HCT116 (cell line): ENCODE results near the gene PHF5A. TPM values are rescaled to one million over a fixed set of nuclear protein-coding genes. Genes with fewer than 3 reads are reported as not detected.

Experiments
- ATAC-seq: fragments of 200-7000 bp; cut with Tn5 transposase; 2 replicates; pipeline ENCODE4 v1.9.1; 2020; ENCODE audit warnings: mild to moderate bottlenecking, moderate library complexity
- BruUV-seq: library from RNA; stranded (reverse); fragments of 400-500 nt; replicated peaks from 2 replicates; lab custom pipeline; 2021; lab: Mats Ljungman, UMichigan
- CTCF ChIA-PET: fragments of 300-600 bp; sonication (Branson Sonifier 250); formaldehyde crosslinking; loops from one replicate; lab custom pipeline; 2021; ENCODE audit warnings: antibody characterized with exemption; lab: Charles Lee
- POLR2A ChIA-PET: fragments of 300-600, 350-600 bp; sonication (Branson Sonifier 250); formaldehyde crosslinking; loops from one replicate; lab custom pipeline; 2021; ENCODE audit warnings: antibody characterized with exemption; lab: Charles Lee
- RAD21 ChIA-PET, 2 experiments: fragments of 300-600 bp; sonication (Branson Sonifier 250); formaldehyde crosslinking; loops; one replicate each; lab custom pipeline; 2023; ENCODE audit warnings: low total read pairs in 2 of 2; ENCODE audit not compliant: uncharacterized antibody in 2 of 2, unreplicated experiment in 2 of 2, low non-redundant PET in 1 of 2; lab: Charles Lee
- DNase-seq: peaks from one replicate; pipeline ENCODE4 v3.0.0-alpha.2; 2010; ENCODE audit warnings: low read depth, low spot score
- H2AFZ ChIP-seq: fragments of 200-600 bp; shearing (Covaris generic), sonication (generic); 2 replicates; pipeline ENCODE4 v1.6.1; 2017; ENCODE audit warnings: low read depth, mixed run types, mixed read lengths, antibody characterized with exemption, low read length; ENCODE audit not compliant: poor library complexity, severe bottlenecking
- H3K27ac ChIP-seq: 2 replicates; pipeline ENCODE4 v1.5.1; 2012; ENCODE audit warnings: low read depth, low read length
- H3K27me3 ChIP-seq: fragments of 200-600 bp; sonication (generic); 2 replicates; pipeline ENCODE4 v1.6.1; 2016; ENCODE audit warnings: mixed run types, low read length, mixed read lengths; ENCODE audit not compliant: insufficient read depth
- H3K36me3 ChIP-seq, 2 experiments: fragments of 200-500 bp in 1 of 2; fragments of 200-600 bp in 1 of 2; sonication (Bioruptor generic) in 1 of 2; sonication (generic) in 1 of 2; 2 replicates each; pipeline versions ENCODE4 v1.5.1 to v1.6.1; 2014 to 2016; ENCODE audit warnings: low read length in 2 of 2, inconsistent platforms in 1 of 2, mixed read lengths in 1 of 2, mixed run types in 1 of 2; ENCODE audit not compliant: insufficient read depth in 2 of 2, control insufficient read depth in 1 of 2
- H3K4me1 ChIP-seq, 2 experiments: fragments of 200-600 bp in 1 of 2; sonication (generic) in 1 of 2; 2 replicates each; pipeline versions ENCODE4 v1.5.1 to v1.6.1; 2012 to 2017; ENCODE audit warnings: low read length in 2 of 2, inconsistent platforms in 1 of 2, mild to moderate bottlenecking in 1 of 2, mixed read lengths in 1 of 2, mixed run types in 1 of 2, moderate library complexity in 1 of 2; ENCODE audit not compliant: insufficient read depth in 2 of 2, control insufficient read depth in 1 of 2
- H3K4me2 ChIP-seq: fragments of 200-600 bp; sonication (generic); 2 replicates; pipeline ENCODE4 v1.6.1; 2017; ENCODE audit warnings: mixed run types, low read length, mixed read lengths
- H3K4me3 ChIP-seq, 2 experiments: fragments of 200-600 bp in 1 of 2; sonication (generic) in 1 of 2; replicated peaks in 1 of 2; 2 replicates each; pipeline ENCODE4 v1.5.1; 2011 to 2016; ENCODE audit warnings: low read length in 2 of 2, control low read depth in 1 of 2, low read depth in 1 of 2, mild to moderate bottlenecking in 1 of 2, mixed read lengths in 1 of 2, mixed run types in 1 of 2
- H3K79me2 ChIP-seq: fragments of 200-600 bp; sonication (generic); 2 replicates; pipeline ENCODE4 v1.6.1; 2017; ENCODE audit warnings: mild to moderate bottlenecking, mixed run types, low read length, moderate library complexity, mixed read lengths; ENCODE audit not compliant: insufficient read depth
- H3K9ac ChIP-seq: fragments of 200-600 bp; sonication (generic); 2 replicates; pipeline ENCODE4 v1.6.1; 2016; ENCODE audit warnings: low read length, mixed read lengths
- H3K9me2 ChIP-seq: fragments of 200-600 bp; sonication (generic), shearing (Covaris generic); 2 replicates; pipeline ENCODE4 v1.6.1; 2017; ENCODE audit warnings: mixed run types, mild to moderate bottlenecking, moderate library complexity; ENCODE audit not compliant: insufficient read depth
- H3K9me3 ChIP-seq, 2 experiments: fragments of 200-500 bp in 1 of 2; fragments of 200-600 bp in 1 of 2; sonication (Bioruptor generic) in 1 of 2; sonication (generic) in 1 of 2; 2 replicates each; pipeline ENCODE4 v1.6.1; 2014 to 2017; ENCODE audit warnings: low read length in 2 of 2, mixed read lengths in 2 of 2, inconsistent platforms in 1 of 2, low read depth in 1 of 2, mild to moderate bottlenecking in 1 of 2, mixed run types in 1 of 2, moderate library complexity in 1 of 2; ENCODE audit not compliant: control insufficient read depth in 1 of 2, insufficient read depth in 1 of 2
- H4K20me1 ChIP-seq: fragments of 200-600 bp; sonication (generic), shearing (Covaris generic); 2 replicates; pipeline ENCODE4 v1.6.1; 2017; ENCODE audit warnings: mixed run types, mild to moderate bottlenecking, moderate library complexity; ENCODE audit not compliant: insufficient read depth
- CBX3 ChIP-seq: IDR thresholded peaks from 2 replicates; pipeline ENCODE4 v1.6.1; 2012; ENCODE audit warnings: low read depth
- CEBPB ChIP-seq: IDR thresholded peaks from 2 replicates; pipeline ENCODE4 v1.6.1; 2012; ENCODE audit warnings: low read depth
- EGR1 ChIP-seq: IDR thresholded peaks from 2 replicates; pipeline ENCODE4 v1.6.1; 2012; ENCODE audit warnings: low read depth
- EZH2 ChIP-seq: fragments of 200-600 bp; sonication (generic); IDR thresholded peaks from 2 replicates; pipeline ENCODE4 v1.6.1; 2017; ENCODE audit warnings: antibody characterized with exemption, mixed run types
- EZH2phosphoT487 ChIP-seq: fragments of 200-600 bp; IDR thresholded peaks from 2 replicates; pipeline ENCODE4 v1.6.1; 2018; ENCODE audit warnings: antibody characterized with exemption, borderline replicate concordance
- FOSL1 ChIP-seq: IDR thresholded peaks from 2 replicates; pipeline ENCODE4 v1.6.1; 2012; ENCODE audit warnings: low read depth
- JUND ChIP-seq: IDR thresholded peaks from 2 replicates; pipeline ENCODE4 v1.6.1; 2012
- POLR2A ChIP-seq: IDR thresholded peaks from 2 replicates; pipeline ENCODE4 v1.7.0; 2011; ENCODE audit warnings: borderline replicate concordance; ENCODE audit not compliant: insufficient read depth, insufficient read length; ENCODE audit errors: extremely low read depth
- REST ChIP-seq: IDR thresholded peaks from 2 replicates; pipeline ENCODE4 v1.6.1; 2012; ENCODE audit warnings: low read depth
- SRF ChIP-seq: IDR thresholded peaks from 2 replicates; pipeline ENCODE4 v1.6.1; 2012; ENCODE audit warnings: low read depth
- YY1 ChIP-seq: IDR thresholded peaks from 2 replicates; pipeline ENCODE4 v1.6.1; 2011; ENCODE audit warnings: low read length, low read depth, moderate library complexity, mild to moderate bottlenecking; ENCODE audit not compliant: insufficient replicate concordance; ENCODE audit errors: extremely low read depth
- intact Hi-C: fragments of 100-400 bp; cut with micrococcal nuclease; formaldehyde crosslinking; loops from 2 replicates; pipeline ENCODE4 v1.10.0; 2022
- total RNA-seq: library from RNA; stranded (reverse); gene quantifications from one replicate; pipeline ENCODE4 v1.2.1, GENCODE V29; 2021; ENCODE audit not compliant: unreplicated experiment

PHF5A gene
- total RNA-seq, 1 experiment from 2014 or later: 86.0 TPM

- DNase-seq: no peak
- Histone ChIP-seq H3K9me3 (no peaks in the 10 kb centered on the region), H3K4me3 (no peak overlapping the region), H4K20me1 (no peaks in the 10 kb centered on the region)
- TF ChIP-seq SRF (peak; percentile 81), REST (no peak)
- TF ChIP-seq, all 23 proteins: peak for 1
- Histone ChIP-seq H2AFZ (no peak overlapping the region), H3K27ac (peak overlapping the region; percentile 60), H3K36me3 (peaks cover 9 to 34% of the 10 kb centered on the region in 2 experiments), H3K27me3 (no peaks in the 10 kb centered on the region), H3K9me2 (no peaks in the 10 kb centered on the region), H3K4me2 (peak overlapping the region; percentile 70; the same call in 1 of the 2 replicates), H3K79me2 (peaks cover 13% of the 10 kb centered on the region), H3K9ac (no peak overlapping the region), H3K4me1 (peaks cover 22 to 30% of the 10 kb centered on the region in 2 experiments)
- intact Hi-C loops: no loop called here
- ChIA-PET CTCF (interaction anchor here (1.0 to 1.5 kb wide), 2 partner anchors 15 to 110 kb away, joined by 3 read pairs; no protein-coding TSS in a partner anchor), RAD21 (interaction anchor here in 1 of 2 experiments (0.5 kb wide), 1 partner anchor 319 kb away, joined by 3 read pairs; no protein-coding TSS in a partner anchor), POLR2A (interaction anchor here (0.9 to 1.1 kb wide), 2 partner anchors 63 to 65 kb away, joined by 3 to 4 read pairs; partner anchors contain the start of gene TOB2)
- BruUV-seq: no TSS peak
- no peak for ATAC-seq
Measured at GRCh38 chr22:41511521-41511968, 43.1 kb upstream of the PHF5A start.

- Histone ChIP-seq H3K4me1 (peaks cover 22 to 26% of the 10 kb centered on the region in 2 experiments), H3K79me2 (peaks cover 25% of the 10 kb centered on the region), H3K27me3 (no peaks in the 10 kb centered on the region), H3K4me2 (no peak overlapping the region), H3K27ac (no peak overlapping the region), H3K36me3 (peaks cover 4 to 17% of the 10 kb centered on the region in 2 experiments), H3K9me3 (no peaks in the 10 kb centered on the region), H3K9ac (no peak overlapping the region), H3K9me2 (no peaks in the 10 kb centered on the region), H3K4me3 (no peak overlapping the region), H4K20me1 (no peaks in the 10 kb centered on the region), H2AFZ (no peak overlapping the region)
- TF ChIP-seq EGR1: no peak
- TF ChIP-seq REST: no peak
- no peak for TF ChIP-seq JUND
- TF ChIP-seq CEBPB: no peak
- TF ChIP-seq EZH2: no peak
- TF ChIP-seq POLR2A: no peak
- no peak for TF ChIP-seq FOSL1
- TF ChIP-seq YY1: no peak
- no peak for TF ChIP-seq CBX3
- TF ChIP-seq EZH2phosphoT487: no peak
- ChIA-PET CTCF (no interaction called here), POLR2A (no interaction called here), RAD21 (interaction anchor here in 1 of 2 experiments (0.6 kb wide), 1 partner anchor 60 kb away, joined by 3 read pairs; no protein-coding TSS in a partner anchor)
- BruUV-seq: no TSS peak
- intact Hi-C loops: no loop called here
- DNase-seq (no peak), ATAC-seq (no peak)
Measured at GRCh38 chr22:41508770-41509170, 40.3 kb upstream of the PHF5A start.
